ENCODE results near the gene CASP10.

Gene CASP10

GRCh38 chr2:201199847-201200246 lies 16.9 kb downstream of the CASP10 start:
- no peak for DNase-seq (ENCODE audit: low read depth)
- no peak for TF ChIP-seq CTCF (IDR thresholded peaks at IDR 0.05; ENCODE audit: control insufficient read depth, extremely low read depth, insufficient read depth)
- H3K4me3 ChIP-seq (ENCODE audit: low read depth, low read length) = no peak overlapping the region

DNA sequence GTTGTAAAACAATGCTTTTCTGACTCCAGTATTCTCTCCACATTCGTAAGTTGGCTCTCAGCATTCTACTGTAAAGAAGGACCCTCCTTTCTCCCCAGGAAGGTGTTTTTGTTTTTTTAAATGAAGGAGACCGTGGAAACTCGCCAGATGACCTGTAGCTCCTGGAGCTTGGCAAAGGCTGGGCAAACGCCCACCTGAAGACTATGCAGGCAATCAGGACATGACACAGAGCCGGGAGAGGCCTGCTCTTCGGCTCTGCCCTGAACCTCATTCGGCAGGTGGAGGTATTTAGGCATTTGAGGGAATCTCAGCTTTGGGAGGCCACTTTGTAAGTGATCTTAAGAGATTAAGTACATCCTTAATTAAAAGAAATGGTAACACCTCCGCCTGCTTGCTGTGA lies 17.4 kb downstream of the CASP10 start:
- no peak for TF ChIP-seq CTCF (IDR thresholded peaks at IDR 0.05; ENCODE audit: control insufficient read depth, extremely low read depth, insufficient read depth)
- no peak for DNase-seq (ENCODE audit: low read depth)
- H3K4me3 ChIP-seq (ENCODE audit: low read depth, low read length) = no peak overlapping the region

GRCh38 chr2:201201371-201201770 lies 18.4 kb downstream of the CASP10 start:
- TF ChIP-seq CTCF (IDR thresholded peaks at IDR 0.05; ENCODE audit: control insufficient read depth, extremely low read depth, insufficient read depth) = no peak
- H3K4me3 ChIP-seq (ENCODE audit: low read depth, low read length) = no peak overlapping the region
- no peak for DNase-seq (ENCODE audit: low read depth)

DNA sequence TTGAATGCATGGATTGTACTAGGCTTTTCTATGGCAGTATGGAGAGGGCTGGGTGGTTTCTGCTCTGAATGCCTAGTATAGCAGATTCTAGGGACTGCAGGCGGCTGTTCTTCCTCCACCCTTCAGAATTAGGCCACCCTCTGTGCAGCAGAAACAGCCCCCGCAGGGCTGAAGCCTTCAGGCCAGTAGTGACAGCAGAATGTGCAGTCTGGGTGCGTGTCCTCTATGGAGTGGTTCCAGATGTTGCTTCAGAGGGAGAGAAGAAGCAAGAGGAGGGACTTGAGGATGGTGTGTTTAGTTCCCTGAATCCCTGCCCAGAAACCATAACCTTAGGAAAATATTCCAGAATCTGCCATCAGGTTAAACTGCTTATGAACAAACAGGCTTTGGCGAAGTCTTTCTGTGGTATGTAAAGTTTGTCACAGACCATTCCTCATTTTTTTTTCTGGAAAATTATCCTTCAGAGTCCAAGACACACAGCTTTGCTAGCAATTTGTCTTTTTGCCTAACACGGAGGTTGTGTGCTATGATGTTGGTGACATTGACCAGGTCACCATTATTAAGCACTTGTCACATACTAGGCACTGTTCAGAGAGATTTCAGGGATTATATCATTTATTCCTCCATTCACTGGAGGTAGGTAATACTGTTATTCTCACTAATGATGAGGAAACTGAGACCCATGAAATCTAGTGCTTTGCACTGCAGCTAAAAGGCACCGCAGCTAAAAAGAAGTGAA lies 21.1 kb downstream of the CASP10 start:
- no peak for DNase-seq (ENCODE audit: low read depth)
- H3K4me3 ChIP-seq (ENCODE audit: low read depth, low read length) = no peak overlapping the region
- TF ChIP-seq CTCF (IDR thresholded peaks at IDR 0.05; ENCODE audit: control insufficient read depth, extremely low read depth, insufficient read depth) = no peak

DNA sequence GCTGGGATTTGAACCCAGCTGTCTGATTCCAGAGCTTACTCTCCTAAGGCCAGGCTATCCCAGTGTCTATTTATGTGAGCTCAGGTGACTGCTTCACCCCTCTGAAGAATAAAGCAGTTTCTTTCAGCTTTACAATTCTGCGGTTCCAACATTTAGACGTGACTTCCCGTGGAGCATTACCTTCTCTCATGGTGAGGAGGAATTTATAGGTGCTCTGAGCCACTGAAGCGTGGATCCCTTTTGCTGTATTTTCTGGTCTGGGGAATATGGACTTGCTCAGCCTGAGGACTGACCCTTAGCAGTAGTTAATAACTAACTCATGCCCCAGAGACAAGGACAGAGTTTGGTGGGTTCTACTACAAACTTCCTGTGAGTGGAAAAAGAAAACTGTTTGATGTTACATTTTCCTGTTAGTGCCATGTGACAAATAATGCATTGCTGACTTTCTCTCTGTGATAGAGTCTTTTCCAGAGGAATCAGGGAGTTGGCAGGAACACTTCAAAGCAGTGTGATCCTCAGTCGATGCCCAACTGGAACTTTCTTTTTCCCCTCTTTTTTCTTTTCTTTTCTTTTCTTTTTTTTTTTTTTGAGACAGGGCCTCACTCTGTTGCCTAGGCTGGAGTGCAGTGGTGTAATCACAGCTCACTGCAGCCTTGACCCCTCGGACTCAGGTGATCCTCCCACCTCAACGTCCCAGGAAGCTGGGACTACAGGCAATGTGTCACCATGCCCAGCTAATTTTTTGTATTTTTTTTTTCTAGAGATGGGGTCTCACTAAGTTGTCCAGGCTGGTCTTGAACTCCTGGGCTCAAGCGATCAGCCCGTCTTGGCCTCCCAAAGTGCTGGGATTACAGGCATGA lies 21.9 kb downstream of the CASP10 start:
- no peak overlapping the region for H3K4me3 ChIP-seq (ENCODE audit: low read depth, low read length)
- TF ChIP-seq CTCF (IDR thresholded peaks at IDR 0.05; ENCODE audit: control insufficient read depth, extremely low read depth, insufficient read depth) = no peak
- DNase-seq (ENCODE audit: low read depth) = no peak

DNA sequence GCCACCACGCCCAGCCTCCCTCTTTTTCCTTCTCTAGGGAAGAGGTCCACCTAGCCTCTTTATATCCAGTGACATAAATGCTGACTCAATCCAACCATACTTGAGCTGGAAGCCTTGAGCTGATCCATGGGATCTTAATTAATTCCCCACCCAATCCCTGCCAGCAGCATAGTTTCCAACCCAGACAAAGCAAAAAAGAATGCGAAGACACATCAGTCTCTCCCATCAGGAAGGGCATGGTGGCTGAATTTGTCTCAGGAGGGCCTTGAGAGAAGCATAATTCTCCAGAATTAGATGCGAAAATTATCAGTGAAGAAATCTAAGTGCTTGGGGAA lies 22.5 kb downstream of the CASP10 start:
- no peak for TF ChIP-seq CTCF (IDR thresholded peaks at IDR 0.05; ENCODE audit: control insufficient read depth, extremely low read depth, insufficient read depth)
- no peak for DNase-seq (ENCODE audit: low read depth)
- H3K4me3 ChIP-seq (ENCODE audit: low read depth, low read length) = no peak overlapping the region

Data from LNCaP clone FGC (cell line).